Measurements from ENCODE around the gene RMP24.

RMP24 gene

GRCh38 chr18:35972197-35973000, at the start of gene RMP24:
Gene RMP24, plus strand, starts transcription at chr18:35972679.
- H3K9me3 ChIP-seq = no peaks in the 10 kb centered on the region
- intact Hi-C loops (cut with DNase I; ENCODE audit: low total_unique reads) = loop anchor here (5.0 kb wide), 1 partner anchor 855 kb away; the partner anchor contains the start of genes KIAA1328 and TPGS2
- TF ChIP-seq, protein P1, sequence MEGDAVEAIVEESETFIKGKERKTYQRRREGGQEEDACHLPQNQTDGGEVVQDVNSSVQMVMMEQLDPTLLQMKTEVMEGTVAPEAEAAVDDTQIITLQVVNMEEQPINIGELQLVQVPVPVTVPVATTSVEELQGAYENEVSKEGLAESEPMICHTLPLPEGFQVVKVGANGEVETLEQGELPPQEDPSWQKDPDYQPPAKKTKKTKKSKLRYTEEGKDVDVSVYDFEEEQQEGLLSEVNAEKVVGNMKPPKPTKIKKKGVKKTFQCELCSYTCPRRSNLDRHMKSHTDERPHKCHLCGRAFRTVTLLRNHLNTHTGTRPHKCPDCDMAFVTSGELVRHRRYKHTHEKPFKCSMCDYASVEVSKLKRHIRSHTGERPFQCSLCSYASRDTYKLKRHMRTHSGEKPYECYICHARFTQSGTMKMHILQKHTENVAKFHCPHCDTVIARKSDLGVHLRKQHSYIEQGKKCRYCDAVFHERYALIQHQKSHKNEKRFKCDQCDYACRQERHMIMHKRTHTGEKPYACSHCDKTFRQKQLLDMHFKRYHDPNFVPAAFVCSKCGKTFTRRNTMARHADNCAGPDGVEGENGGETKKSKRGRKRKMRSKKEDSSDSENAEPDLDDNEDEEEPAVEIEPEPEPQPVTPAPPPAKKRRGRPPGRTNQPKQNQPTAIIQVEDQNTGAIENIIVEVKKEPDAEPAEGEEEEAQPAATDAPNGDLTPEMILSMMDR (IDR thresholded peaks at IDR 0.05) = no peak
- peaks cover 0 to 21% (median 15%) of the 10 kb centered on the region in 4 donors for H3K4me1 ChIP-seq
- DNase-seq = peak; percentile 91 to 96
- H3K4me3 ChIP-seq = peak within 1 kb of the TSS; percentile 75 to 92
- no peaks in the 10 kb centered on the region for H3K27me3 ChIP-seq
- peak within 1 kb of the TSS; percentile 81 to 85 for H3K27ac ChIP-seq
- peaks cover 11 to 23% (median 17%) of the 10 kb centered on the region in 3 donors for H3K36me3 ChIP-seq

DNA sequence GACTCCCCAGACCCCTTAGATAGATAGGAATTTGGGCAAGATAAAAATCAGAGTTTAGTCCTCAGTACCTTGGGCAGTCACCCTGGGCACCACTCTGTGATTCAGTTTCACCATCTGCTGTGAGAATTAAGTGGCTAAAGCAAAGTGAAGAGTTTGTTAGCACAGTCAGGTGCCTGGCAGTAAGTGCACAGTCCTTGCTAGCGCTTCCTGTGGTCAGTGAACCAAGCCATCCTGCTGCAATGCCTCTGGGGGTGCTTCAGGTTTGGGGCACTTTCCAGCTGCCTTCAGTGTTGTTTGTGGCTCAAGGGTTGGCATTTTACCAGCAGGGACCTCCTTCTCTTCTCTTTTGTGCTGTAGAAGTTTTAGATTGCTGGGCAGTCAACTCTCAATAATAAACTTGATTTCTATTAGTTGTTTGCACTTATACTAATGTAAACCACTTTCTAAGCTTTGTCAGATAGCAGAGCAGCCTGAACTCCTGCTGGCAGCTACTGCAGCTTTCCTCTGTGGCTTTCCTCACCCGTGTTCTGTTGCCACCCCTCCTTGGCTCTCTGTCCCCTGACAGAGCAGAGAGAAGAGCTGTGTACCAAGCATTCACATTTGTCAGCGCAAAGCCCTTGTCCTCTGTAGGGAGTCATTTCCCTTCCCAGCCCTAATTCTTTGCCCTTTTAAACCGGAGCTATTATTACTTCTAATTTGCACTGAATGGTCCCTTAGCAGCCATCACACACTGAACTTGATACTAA, 48.4 kb upstream of the RMP24 start:
- H3K9me3 ChIP-seq = no peaks in the 10 kb centered on the region
- peaks cover 0 to 4% of the 10 kb centered on the region in 2 donors for H3K27me3 ChIP-seq
- no peaks in the 10 kb centered on the region for H3K36me3 ChIP-seq
- no peak overlapping the region for H3K27ac ChIP-seq
- intact Hi-C loops (cut with DNase I; ENCODE audit: low total_unique reads) = no loop called here
- TF ChIP-seq, protein P1 (IDR thresholded peaks at IDR 0.05) = no peak
- no peaks in the 10 kb centered on the region for H3K4me1 ChIP-seq
- DNase-seq = no peak
- H3K4me3 ChIP-seq = no peak overlapping the region

- H3K9me3 ChIP-seq = peaks cover 0 to 10% (median 5%) of the 10 kb centered on the region in 3 donors
- no peak for DNase-seq
Observed at GRCh38 chr18:35926884-35927283, 45.6 kb upstream of the RMP24 start.

GRCh38 chr18:35927430-35927829, 45.0 kb upstream of the RMP24 start:
- peaks cover 0 to 10% (median 5%) of the 10 kb centered on the region in 3 donors for H3K9me3 ChIP-seq
- TF ChIP-seq, protein P1 (IDR thresholded peaks at IDR 0.05) = no peak
- no peaks in the 10 kb centered on the region for H3K4me1 ChIP-seq
- intact Hi-C loops (cut with DNase I; ENCODE audit: low total_unique reads) = no loop called here
- peaks cover 0 to 4% of the 10 kb centered on the region in 2 donors for H3K27me3 ChIP-seq
- no peaks in the 10 kb centered on the region for H3K36me3 ChIP-seq
- no peak overlapping the region for H3K27ac ChIP-seq
- no peak overlapping the region for H3K4me3 ChIP-seq
- DNase-seq = no peak

More at GRCh38 chr18:35926884-35927283, 45.6 kb upstream of the RMP24 start:
- H3K36me3 ChIP-seq = no peaks in the 10 kb centered on the region
- TF ChIP-seq, protein P1 (IDR thresholded peaks at IDR 0.05) = no peak
- H3K27ac ChIP-seq = no peak overlapping the region
- no peak overlapping the region for H3K4me3 ChIP-seq
- H3K4me1 ChIP-seq = no peaks in the 10 kb centered on the region
- peaks cover 0 to 4% of the 10 kb centered on the region in 2 donors for H3K27me3 ChIP-seq
- intact Hi-C loops (cut with DNase I; ENCODE audit: low total_unique reads) = no loop called here

GRCh38 chr18:35933982-35934381, 38.5 kb upstream of the RMP24 start:
- Histone ChIP-seq H3K4me1 (no peaks in the 10 kb centered on the region), H3K9me3 (peaks cover 0 to 10% (median 5%) of the 10 kb centered on the region in 3 donors), H3K27ac (no peak overlapping the region), H3K27me3 (no peaks in the 10 kb centered on the region), H3K4me3 (no peak overlapping the region), H3K36me3 (no peaks in the 10 kb centered on the region)
- intact Hi-C loops (cut with DNase I; ENCODE audit: low total_unique reads) = no loop called here
- TF ChIP-seq, protein P1 (IDR thresholded peaks at IDR 0.05) = no peak
- no peak for DNase-seq
